Right atrium auricular region (tissue), 2 donors: ENCODE results near the gene LSM12. TPM values are rescaled to one million over a fixed set of nuclear protein-coding genes. Genes with fewer than 3 reads are reported as not detected.
"Not testable (repeated sequence)": the region's sequence is repeated elsewhere in the genome, so short reads cannot be mapped to it uniquely, and the experiment has no call there.

Experiments used
- DNase-seq: peaks from one replicate; pipeline ENCODE4 v3.0.0-alpha.2; 2019; ENCODE audit warnings: low spot score
- H3K27ac ChIP-seq, 2 donors: fragments of 200-600 bp; sonication (generic); 1 replicate in 1 of 2; 2 replicates in 1 of 2; pipeline ENCODE4 v1.5.1; 2016 to 2019
- H3K27me3 ChIP-seq, 2 donors: fragments of 200-600 bp; sonication (generic); one replicate each; pipeline versions ENCODE4 v1.5.1 to v1.6.0; 2017 to 2019
- H3K36me3 ChIP-seq: fragments of 200-600 bp; sonication (generic); one replicate; pipeline ENCODE4 v1.5.1; 2016
- H3K4me1 ChIP-seq, 2 donors: fragments of 200-600 bp; sonication (generic); one replicate each; pipeline versions ENCODE4 v1.5.1 to v1.6.0; 2017 to 2019
- H3K4me3 ChIP-seq, 2 donors: fragments of 200-600 bp; sonication (generic); 1 replicate in 1 of 2; 2 replicates in 1 of 2; pipeline ENCODE4 v1.5.1; 2017 to 2019; ENCODE audit warnings: mild to moderate bottlenecking in 1 of 2, moderate library complexity in 1 of 2
- H3K9me3 ChIP-seq, 2 donors: fragments of 200-600 bp; sonication (generic); one replicate each; pipeline ENCODE4 v1.5.1; 2019
- total RNA-seq, 2 donors: library from RNA; depleted of rRNA; stranded (reverse); fragments of >200 nt; gene quantifications; one replicate each; pipeline ENCODE4 v1.1.0, GENCODE V29; 2016
- TF ChIP-seq, protein P1 (sequence below), 2 donors: fragments of 200-600 bp; sonication (generic); IDR thresholded peaks; one replicate each; pipeline ENCODE4 v1.5.1; 2019; ENCODE audit warnings: antibody characterized with exemption in 2 of 2

Gene LSM12
- total RNA-seq, 2 donors from 2014 or later: 36.8 to 41.3 TPM

DNA sequence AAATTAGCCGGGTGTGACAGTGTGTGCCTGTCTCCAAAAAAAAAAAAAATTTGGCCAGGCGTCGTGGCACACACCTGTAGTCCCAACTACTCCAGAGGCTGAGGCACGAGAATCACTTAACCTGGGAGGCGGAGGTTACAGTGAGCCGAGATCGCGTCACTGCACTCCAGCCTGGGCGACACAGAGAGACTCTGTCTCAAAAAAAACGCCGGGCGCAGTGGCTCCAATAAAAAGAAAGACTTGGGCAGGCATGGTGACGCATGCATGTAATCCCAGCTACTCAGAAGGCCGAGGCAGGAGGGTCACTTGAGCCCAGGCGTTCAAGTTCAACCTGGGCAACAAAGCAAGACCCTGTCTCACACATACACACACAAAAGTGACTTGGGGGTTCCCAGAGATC is 3.6 kb downstream of the LSM12 start:
- peaks cover 0 to 49% of the 10 kb centered on the region in 2 donors for H3K4me1 ChIP-seq
- TF ChIP-seq, protein P1, sequence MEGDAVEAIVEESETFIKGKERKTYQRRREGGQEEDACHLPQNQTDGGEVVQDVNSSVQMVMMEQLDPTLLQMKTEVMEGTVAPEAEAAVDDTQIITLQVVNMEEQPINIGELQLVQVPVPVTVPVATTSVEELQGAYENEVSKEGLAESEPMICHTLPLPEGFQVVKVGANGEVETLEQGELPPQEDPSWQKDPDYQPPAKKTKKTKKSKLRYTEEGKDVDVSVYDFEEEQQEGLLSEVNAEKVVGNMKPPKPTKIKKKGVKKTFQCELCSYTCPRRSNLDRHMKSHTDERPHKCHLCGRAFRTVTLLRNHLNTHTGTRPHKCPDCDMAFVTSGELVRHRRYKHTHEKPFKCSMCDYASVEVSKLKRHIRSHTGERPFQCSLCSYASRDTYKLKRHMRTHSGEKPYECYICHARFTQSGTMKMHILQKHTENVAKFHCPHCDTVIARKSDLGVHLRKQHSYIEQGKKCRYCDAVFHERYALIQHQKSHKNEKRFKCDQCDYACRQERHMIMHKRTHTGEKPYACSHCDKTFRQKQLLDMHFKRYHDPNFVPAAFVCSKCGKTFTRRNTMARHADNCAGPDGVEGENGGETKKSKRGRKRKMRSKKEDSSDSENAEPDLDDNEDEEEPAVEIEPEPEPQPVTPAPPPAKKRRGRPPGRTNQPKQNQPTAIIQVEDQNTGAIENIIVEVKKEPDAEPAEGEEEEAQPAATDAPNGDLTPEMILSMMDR (IDR thresholded peaks at IDR 0.05): no peak
- no peak overlapping the region for H3K27ac ChIP-seq
- H3K36me3 ChIP-seq: peaks cover 15% of the 10 kb centered on the region
- DNase-seq: no peak
- no peaks in the 10 kb centered on the region for H3K27me3 ChIP-seq
- H3K4me3 ChIP-seq: no peak overlapping the region
- H3K9me3 ChIP-seq: no peaks in the 10 kb centered on the region

DNA sequence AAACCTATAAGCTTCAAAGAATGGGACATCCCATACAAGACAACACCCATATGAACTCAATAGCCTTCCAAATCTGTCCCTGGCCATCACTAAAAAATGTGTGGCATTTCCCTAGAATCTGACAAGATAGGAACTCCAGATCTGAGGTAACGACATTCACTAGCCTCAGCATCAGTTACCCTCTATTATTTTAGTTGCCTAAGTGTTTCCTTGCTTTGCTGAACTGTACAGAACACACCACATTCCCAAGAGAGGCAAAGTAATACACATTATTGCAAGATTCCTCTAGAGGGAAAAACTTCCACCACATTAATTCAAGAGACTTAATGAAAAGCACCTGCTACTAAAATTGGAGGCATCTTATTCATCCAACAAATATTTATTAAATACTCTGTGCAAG is 5.0 kb downstream of the LSM12 start:
- H3K9me3 ChIP-seq: no peaks in the 10 kb centered on the region
- H3K27ac ChIP-seq: no peak overlapping the region
- H3K4me1 ChIP-seq: peaks cover 0 to 39% of the 10 kb centered on the region in 2 donors
- H3K4me3 ChIP-seq: no peak overlapping the region
- TF ChIP-seq, protein P1 (IDR thresholded peaks at IDR 0.05): no peak
- no peaks in the 10 kb centered on the region for H3K27me3 ChIP-seq
- DNase-seq: no peak
- H3K36me3 ChIP-seq: peaks cover 15% of the 10 kb centered on the region

DNA sequence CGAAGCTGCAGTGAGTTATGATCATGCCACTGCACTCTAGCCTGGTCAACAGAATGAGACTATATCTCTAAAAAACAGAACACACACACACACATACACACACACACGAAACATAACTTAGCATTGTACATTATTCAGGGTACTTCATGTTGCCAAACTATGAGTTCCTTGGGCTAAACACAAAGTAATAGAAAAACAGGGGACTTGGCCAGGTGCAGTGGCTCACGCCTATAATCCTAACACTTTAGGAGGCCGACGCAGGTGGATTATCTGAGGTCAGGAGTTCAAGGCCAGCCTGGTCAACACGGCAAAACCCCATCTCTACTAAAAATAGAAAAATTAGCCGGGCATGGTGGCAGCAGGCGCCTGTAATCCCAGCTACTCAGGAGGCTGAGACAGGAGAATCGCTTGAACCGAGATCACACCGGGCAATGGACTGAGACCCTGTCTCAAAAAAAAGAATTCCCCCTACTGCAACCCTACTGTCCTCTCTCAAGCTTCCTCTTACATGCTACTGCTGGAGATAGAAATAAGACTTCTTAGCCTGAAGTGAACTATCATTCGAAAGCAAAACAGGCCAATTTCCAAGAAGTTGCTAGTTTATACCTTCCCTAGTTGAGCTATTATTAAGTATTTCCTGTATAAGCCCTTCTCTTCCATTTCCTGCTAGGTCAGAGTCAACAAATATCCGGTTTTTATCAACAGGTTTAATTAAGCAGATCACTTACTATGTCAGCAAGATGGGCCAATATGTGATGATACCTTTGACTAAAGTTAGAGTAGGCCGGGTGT is 7.2 kb downstream of the LSM12 start:
- TF ChIP-seq, protein P1 (IDR thresholded peaks at IDR 0.05): no peak
- no peak overlapping the region for H3K27ac ChIP-seq
- H3K4me3 ChIP-seq: no peak overlapping the region
- no peaks in the 10 kb centered on the region for H3K9me3 ChIP-seq
- peaks cover 21% of the 10 kb centered on the region for H3K36me3 ChIP-seq
- no peak for DNase-seq
- no peaks in the 10 kb centered on the region for H3K27me3 ChIP-seq
- H3K4me1 ChIP-seq: peaks cover 0 to 26% of the 10 kb centered on the region in 2 donors

DNA sequence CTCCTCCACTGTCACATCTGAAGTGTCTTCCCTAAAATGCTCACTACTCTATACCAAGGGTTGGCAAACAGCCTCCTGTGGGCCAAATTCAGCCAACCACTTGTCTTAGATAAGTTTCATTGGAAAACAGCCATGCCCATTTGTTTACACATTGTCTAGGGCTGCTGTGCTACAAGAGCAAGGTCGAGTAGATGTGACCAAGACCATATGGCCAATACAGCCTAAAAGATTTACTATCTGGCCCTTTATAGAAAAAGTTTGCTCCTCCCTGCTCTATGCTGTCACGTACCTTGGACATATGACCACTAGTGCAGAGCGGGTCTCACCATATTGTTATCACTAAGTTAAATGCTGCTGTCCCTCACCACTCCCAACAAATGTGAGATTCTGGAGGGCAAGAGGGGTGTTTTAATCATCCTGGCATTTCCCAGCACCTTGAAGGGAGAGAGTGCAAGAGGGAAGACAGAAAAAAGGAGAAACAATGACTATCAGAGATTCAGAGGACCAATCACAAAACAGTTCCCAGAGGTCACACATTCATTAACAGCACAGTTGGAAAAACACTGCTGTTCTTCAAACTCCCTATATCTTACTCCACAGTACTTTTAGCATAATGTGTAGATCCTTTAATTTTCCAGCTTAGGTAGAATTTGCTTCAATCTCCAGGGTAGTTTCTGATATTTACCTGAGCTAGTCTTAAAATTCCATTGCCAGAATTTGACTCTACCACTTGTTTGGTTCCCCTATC is 13.2 kb downstream of the LSM12 start:
- Histone ChIP-seq H3K9me3 (no peaks in the 10 kb centered on the region), H3K4me1 (peaks cover 0 to 14% of the 10 kb centered on the region in 2 donors), H3K36me3 (peaks cover 50% of the 10 kb centered on the region), H3K4me3 (no peak overlapping the region), H3K27me3 (no peaks in the 10 kb centered on the region), H3K27ac (peak overlapping the region in 1 of 2 donors; percentile 53)
- TF ChIP-seq, protein P1 (IDR thresholded peaks at IDR 0.05): no peak
- no peak for DNase-seq

DNA sequence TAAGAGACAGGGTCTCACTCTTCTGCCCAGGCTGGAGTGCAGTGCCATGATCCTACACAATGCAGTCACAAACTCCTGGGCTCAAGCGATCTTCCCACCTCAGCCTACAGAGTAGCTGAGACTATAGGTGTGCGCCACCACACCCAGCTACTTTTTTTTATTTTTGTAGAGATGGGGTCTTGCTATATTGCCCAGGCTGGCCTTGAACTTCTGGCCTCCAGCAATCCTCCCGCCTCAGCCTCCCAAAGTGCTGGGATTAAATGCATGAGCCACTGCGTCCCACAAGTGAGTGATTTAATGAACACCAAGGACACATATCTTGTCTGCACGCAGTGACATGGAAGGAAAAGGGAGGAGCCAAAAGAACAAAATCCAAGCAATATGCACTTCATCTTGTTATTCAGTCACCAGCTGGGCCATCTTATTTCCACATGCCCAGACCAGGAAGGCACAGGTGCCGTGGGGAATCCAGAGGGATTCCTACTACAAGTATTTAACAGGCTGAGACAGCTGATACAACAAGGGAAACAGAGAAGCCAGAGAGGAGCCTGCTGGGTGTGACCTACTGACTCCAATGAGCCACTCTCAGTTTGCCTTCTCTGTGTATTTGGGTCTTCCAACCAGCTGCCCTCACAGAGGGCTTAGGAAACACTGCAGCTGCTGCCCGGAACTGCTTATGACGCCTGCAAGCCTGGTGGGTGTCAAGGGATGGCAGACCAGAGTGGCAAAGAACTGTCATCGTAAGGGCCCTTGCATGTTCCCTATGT is 17.0 kb downstream of the LSM12 start:
- Histone ChIP-seq H3K36me3 (peaks cover 44% of the 10 kb centered on the region), H3K4me3 (no peak overlapping the region), H3K27ac (no peak overlapping the region), H3K9me3 (no peaks in the 10 kb centered on the region), H3K27me3 (no peaks in the 10 kb centered on the region), H3K4me1 (peaks cover 0 to 18% of the 10 kb centered on the region in 2 donors)
- TF ChIP-seq, protein P1 (IDR thresholded peaks at IDR 0.05): no peak
- no peak for DNase-seq

DNA sequence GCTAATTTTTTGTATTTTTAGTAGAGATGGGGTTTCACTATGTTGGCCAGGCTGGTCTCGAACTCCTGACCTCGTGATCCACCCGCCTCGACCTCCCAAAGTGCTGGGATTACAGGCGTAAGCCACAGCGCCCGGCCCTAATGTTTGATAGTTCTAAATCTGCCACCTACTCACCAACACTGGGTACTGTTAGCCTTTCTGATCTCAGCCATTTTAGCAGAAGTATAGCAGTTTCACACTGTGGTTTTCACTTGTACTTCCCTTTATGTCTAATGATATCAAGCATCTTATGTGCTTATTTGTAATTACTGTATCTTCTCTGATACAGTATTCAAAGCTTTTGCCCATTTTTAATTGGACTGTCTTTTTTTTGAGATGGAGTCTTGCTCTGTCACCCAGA is 19.6 kb downstream of the LSM12 start:
- DNase-seq, H3K9me3 ChIP-seq, H3K27me3 ChIP-seq, H3K4me3 ChIP-seq, H3K27ac ChIP-seq: not testable (repeated sequence)
- peaks cover 0 to 21% of the 10 kb centered on the region in 2 donors for H3K4me1 ChIP-seq
- peaks cover 35% of the 10 kb centered on the region for H3K36me3 ChIP-seq
